KOPT-K1 (cell line): ENCODE data around the gene IGSF8.

Experiments used
- H3K27ac ChIP-seq: fragments of 200-600 bp; sonication (generic); 2 replicates; pipeline ENCODE4 v1.5.1; 2016; ENCODE audit warnings: antibody characterized with exemption, mild to moderate bottlenecking, low read depth, low read length; ENCODE audit not compliant: poor library complexity, severe bottlenecking
- H3K36me3 ChIP-seq: fragments of 200-600 bp; sonication (generic); 2 replicates; pipeline ENCODE4 v1.5.1; 2017; ENCODE audit warnings: antibody characterized with exemption, mild to moderate bottlenecking, low read length, moderate library complexity; ENCODE audit not compliant: insufficient read depth
- H3K9me3 ChIP-seq: fragments of 200-600 bp; sonication (generic); 2 replicates; pipeline ENCODE4 v1.5.1; 2017; ENCODE audit warnings: antibody characterized with exemption, low read length, mild to moderate bottlenecking; ENCODE audit not compliant: insufficient read depth, poor library complexity, severe bottlenecking

The IGSF8 gene

DNA sequence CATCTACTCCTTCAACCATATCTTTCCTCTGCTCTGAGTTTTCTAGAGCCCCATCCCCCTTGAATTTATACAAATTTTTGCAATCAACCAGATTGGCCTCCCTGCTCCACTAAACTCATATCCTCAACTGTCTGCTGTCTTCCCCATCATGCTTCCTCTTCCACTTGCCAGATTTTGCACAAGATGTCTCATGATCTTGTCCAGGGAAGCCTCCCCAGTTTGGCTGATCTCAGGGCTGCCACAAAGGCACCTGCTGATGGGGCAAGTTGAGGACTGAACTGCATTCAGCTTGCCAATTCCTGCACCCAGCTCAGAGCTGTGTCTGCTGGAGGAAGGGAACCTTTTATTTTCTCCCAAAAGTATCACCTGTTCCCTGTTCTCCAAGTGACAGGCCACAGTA lies 20.9 kb downstream of the IGSF8 start:
- Histone ChIP-seq H3K27ac (no peak overlapping the region), H3K36me3 (no peaks in the 10 kb centered on the region), H3K9me3 (no peaks in the 10 kb centered on the region)

DNA sequence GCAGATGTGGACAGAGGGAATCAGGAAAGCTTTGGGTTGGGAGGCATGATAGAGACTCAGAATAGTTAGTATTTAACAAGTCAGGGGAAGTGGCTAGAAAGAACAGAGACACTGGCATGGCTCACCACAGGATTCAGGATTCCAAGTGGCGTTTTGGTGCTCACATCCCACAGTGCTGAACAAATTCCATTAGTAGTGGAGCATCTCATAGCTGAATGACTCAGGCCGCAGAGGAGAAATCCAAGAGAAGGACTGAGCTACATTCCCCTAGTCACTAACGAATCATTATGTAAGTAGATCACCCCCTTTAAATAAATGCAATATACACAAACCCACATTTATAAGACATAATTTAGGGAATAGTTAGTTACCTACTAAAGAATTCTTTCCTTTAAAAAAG lies 22.1 kb downstream of the IGSF8 start:
- Histone ChIP-seq H3K36me3 (no peaks in the 10 kb centered on the region), H3K9me3 (no peaks in the 10 kb centered on the region), H3K27ac (no peak overlapping the region)

DNA sequence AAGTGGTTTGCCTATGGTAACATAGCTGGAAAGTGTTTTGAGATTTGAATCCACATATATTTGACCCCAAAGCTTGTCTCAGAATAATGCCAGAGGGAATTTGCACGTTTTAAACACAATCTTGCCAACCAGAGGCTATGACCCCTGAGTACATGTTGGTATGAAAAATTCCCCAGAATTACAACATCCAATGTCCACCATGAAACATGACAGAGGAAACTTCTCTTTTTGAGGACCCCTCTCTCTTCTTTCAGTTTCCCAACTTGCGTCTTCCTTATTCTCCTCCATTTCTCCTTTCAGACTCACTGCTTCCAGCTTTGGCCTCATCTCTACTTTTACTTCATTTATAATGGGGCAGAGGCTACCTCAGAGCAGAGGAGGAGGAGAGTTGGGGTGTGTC lies 22.6 kb downstream of the IGSF8 start:
- Histone ChIP-seq H3K9me3 (no peaks in the 10 kb centered on the region), H3K36me3 (no peaks in the 10 kb centered on the region), H3K27ac (no peak overlapping the region)

DNA sequence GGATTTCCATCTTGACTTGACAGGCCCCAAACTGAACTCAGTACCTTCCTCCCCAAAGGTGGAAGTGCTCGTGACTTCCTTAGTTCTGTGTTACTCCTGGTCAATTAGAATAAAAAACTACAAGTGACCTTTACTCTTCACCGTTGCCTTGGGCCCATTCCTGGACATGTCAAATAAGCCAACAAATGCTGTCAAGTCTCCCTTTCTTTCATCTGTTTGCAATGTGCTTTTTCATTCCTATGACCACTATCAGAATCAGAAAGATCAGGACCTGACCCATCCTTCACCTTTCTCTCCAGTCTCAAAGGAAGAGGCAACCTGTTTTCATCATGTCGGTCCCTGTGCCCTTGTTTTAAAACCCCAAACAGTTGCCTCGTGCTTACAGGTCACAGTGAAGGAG lies 23.6 kb downstream of the IGSF8 start:
- H3K9me3 ChIP-seq: no peaks in the 10 kb centered on the region
- H3K27ac ChIP-seq: no peak overlapping the region
- H3K36me3 ChIP-seq: no peaks in the 10 kb centered on the region

DNA sequence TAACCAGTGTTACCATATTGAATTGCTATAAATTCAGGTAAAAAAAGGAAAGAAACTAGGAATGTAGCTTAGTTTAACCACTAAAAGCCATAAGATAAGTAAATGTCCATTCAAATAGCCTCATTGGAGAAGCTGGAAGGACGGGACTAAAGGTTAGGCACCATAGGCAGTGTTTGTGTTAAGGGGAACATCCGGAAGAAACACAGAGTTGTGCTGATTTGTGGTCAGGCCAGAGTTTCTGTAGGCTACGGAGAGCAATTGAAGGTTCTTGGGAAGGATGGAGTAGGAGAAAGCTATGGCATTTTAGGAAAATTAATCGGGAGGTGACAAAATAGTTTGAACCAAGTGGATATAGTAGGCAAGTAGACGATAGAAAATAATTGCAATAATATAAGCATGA lies 27.1 kb downstream of the IGSF8 start:
- no peaks in the 10 kb centered on the region for H3K9me3 ChIP-seq
- H3K36me3 ChIP-seq: no peaks in the 10 kb centered on the region
- H3K27ac ChIP-seq: no peak overlapping the region

DNA sequence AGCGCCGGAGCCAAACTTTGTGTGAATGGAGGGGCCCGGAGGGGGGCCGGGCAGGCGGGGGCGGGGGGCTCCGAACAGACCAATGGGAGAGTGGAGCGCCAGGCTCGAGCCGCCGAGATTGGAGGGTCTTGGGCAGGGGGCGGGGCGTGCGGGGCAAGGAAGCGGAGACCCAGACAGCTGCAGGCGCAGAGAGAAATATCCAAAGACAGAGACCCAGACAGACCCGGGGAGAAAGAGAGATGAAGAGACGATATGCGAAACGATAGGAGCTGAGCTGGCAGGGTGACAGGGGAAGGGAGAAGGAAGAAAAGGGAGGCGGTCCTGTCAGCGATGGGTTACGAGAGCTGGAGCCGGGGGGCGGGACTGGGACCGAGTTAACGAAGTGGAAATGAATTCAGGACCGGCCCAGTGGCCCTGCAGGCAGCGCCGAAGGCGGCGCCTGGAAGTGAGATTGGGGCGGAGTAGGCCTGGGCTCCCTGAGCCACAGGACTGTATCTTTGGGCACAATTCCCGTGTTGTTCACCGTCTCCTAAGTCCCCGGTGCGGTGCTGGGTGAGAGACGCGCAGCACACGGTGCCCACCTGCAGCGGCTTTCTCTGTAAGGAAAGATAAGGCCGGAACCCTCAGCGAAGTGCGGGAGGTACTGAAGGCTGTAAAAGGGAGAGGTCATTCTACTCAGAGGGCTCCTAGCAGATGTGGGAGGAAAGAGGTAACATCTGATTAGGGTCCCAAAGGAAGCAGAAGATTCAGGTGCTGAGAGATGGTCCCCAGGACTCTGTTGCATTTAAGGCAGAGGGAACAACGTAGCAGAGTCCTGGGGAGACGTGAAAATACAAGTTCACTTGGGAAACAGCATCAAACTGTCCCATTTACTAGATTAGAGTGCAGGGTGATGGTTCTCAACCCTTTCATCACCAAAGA lies 27.9 kb downstream of the IGSF8 start:
- H3K9me3 ChIP-seq: no peaks in the 10 kb centered on the region
- no peak overlapping the region for H3K27ac ChIP-seq

DNA sequence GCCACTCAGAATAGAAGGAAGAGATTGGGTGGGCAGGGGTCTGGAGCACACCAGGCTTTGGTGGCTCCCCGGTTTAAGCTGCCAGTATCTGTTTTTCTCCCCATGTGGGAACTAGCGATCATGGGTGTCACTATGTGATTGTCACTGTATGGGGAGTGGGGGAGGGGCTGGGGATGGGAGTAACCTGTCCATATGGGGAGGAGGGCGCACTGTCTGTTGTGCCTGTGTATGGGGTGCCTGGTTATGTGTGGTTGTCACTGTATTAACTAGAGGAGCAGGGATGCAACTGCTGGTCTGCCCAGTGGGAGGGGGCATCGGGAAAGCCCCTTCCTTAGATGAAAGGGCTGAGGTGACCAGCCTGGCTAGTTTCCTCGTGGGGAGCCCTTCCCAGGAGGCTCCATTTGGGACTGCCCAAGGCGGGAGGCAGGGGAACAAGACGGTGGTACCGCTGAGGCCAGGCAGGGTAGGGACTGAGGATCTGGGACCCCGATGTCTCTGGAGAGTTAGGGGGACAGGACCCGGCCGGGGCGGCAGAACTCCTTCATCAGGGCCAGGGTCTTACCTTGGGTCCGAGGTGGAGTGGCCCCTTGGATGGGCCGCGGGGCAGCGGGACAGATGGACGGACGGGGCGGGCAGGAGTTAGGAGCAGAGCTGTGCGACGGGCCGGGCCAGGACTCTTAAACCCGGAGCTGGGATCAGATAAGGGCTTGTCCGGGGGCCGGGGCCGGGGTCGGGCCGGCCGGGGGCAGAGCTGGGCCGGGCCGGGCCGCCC lies 28.8 kb downstream of the IGSF8 start, which contains the start of gene KCNJ10:
TSS of gene KCNJ10 (minus strand) at position 701 of the 772 bp plus-strand sequence. CDS start 27,628 bp downstream, outside the sequence.
- H3K27ac ChIP-seq: no peak within 1 kb of the TSS
- H3K36me3 ChIP-seq: no peaks in the 10 kb centered on the region

More for the DNA sequence above, 27.9 kb downstream of the IGSF8 start:
- no peaks in the 10 kb centered on the region for H3K36me3 ChIP-seq

DNA sequence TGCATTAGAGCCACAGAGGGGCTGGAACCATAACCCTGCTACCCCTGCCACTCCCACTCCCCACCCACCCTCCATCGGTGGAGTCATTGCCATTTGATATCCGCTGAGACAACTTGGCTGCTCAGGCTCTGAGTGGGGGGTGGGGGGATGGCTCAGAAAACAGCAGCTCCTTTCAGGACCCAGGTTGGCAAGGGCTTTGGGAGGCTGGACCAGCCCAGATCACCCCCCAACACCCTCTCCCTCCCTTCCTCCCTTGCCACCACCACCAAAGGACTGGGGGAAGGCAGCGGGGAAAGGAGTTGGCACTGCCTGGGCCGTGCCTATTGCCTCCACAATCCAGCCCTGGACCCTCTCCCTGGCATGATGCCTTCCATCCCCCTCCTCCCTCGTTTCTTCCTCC lies 30.2 kb downstream of the IGSF8 start:
- no peaks in the 10 kb centered on the region for H3K36me3 ChIP-seq
- H3K9me3 ChIP-seq: no peaks in the 10 kb centered on the region
- H3K27ac ChIP-seq: no peak overlapping the region

More for the DNA sequence above, 28.8 kb downstream of the IGSF8 start, which contains the start of gene KCNJ10:
- no peaks in the 10 kb centered on the region for H3K9me3 ChIP-seq

DNA sequence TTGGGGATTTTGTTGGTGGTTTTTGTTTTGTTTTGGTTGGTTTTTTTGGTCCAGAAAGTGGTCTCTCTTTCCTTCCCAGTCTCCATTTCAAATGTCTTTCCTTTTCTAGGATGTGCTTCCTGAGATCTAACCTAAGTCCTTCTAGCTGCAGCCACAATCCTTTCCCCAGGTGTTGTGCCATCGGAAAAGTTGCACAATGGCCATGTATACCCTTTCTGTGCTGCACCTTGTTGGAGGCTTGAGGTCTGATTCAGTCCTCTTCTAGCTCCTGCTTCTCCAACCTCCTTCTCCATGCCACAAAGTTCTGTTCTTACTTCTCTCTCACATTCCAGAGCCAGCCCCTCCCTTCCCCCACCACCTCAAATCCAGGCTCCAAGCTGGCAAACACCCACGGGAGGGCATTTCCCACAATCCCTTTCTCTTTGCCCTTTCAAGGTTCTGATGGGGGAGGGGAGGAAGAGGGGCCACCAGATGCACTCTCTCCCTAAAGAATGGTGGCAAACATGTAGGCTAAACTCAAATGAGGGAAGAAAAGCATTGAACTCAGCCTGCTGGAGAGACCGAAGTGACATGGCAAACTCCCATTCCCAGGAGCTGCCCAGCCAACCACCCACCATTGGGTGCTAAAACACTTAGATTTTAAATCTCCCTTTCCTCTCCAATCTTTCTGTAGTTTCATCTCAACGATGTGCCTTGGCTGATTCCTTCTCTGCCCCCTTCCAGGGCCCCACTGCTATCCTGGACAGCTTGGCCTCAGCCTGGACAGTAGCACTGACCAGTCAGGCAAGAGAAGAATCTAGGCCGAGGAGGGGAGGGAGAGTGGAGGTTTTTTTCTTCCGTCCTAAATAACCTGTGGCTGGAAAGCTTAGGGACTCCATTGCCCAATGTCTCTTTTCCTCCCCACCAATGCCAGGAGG lies 31.3 kb downstream of the IGSF8 start:
- H3K36me3 ChIP-seq: no peaks in the 10 kb centered on the region

DNA sequence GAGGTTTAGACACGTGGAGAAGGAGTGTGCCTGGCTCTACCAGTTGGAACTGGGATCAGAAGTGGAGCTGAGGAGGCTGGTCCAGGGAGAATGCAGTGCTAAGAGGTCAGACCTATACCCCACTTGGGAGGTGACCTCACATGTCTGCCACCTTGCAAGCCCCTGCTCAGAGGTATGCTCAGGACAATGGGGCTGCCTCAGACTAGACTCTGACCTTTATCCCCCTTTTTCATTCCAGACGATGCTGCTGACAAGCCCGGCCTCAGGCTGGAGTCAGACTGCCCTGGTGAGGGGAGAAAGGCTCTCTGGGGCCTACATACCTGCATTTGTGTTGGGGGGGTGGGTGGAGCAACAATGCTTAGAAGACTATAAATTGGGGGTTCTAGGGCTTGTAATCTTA lies 33.7 kb downstream of the IGSF8 start:
- no peaks in the 10 kb centered on the region for H3K9me3 ChIP-seq
- no peaks in the 10 kb centered on the region for H3K36me3 ChIP-seq
- no peak overlapping the region for H3K27ac ChIP-seq

More for the DNA sequence above, 31.3 kb downstream of the IGSF8 start:
- Histone ChIP-seq H3K27ac (no peak overlapping the region), H3K9me3 (no peaks in the 10 kb centered on the region)

DNA sequence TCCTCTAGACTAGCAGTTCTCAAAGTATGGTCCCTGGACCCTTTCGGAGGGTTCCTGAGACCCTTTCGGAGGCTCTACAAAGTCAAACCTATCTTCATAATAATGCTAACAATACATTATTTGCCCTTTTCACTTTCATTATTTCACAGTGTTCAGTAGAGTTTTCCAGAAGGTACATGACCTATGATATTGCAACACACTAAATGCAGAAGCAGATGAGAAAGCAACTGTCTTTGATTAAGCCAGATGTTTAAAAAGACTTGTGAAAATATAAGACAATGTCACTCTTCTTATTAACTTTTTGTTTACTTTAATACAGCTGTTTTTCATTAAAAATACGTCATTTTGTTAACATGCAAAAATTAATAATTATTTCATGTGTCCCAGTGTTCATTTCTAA lies 34.3 kb downstream of the IGSF8 start:
- Histone ChIP-seq H3K27ac (no peak overlapping the region), H3K9me3 (no peaks in the 10 kb centered on the region), H3K36me3 (no peaks in the 10 kb centered on the region)

DNA sequence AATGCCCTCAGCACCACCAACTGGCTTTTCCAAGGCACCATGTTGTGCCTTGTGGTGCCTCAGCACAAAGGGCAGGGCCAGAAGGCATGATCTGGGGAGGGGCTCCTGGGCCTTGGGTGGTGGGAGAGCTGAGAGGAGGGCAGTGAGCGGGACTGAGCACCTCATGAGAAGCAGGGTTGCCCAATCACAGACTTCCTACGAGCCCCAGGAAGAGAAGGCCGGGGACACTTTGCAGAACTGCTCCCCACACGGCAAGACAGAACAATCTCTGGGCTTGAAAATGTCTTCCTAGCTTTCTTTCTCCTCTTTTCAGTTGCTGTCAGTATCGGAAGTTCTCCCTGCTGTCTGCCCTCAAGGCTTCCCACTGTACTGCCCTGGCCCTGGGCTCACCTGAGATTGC lies 35.2 kb downstream of the IGSF8 start:
- H3K27ac ChIP-seq: no peak overlapping the region
- H3K36me3 ChIP-seq: no peaks in the 10 kb centered on the region
- no peaks in the 10 kb centered on the region for H3K9me3 ChIP-seq

DNA sequence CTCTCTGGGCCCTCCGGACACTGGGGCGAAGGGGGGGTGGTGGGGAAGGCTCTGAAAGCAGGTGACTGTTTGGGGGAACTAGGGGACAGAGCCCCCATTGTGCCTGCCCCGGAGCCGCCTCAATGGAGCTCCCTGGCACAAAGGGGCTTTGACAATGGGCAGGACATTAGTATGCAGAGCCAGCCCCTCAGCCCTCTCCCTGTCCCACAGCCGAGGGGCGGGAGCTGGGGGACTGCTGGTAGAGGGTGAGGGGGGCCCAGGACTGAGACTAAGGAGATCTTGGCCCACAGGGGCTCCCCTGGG lies 36.2 kb downstream of the IGSF8 start:
- no peaks in the 10 kb centered on the region for H3K9me3 ChIP-seq
- no peak overlapping the region for H3K27ac ChIP-seq
- H3K36me3 ChIP-seq: no peaks in the 10 kb centered on the region

DNA sequence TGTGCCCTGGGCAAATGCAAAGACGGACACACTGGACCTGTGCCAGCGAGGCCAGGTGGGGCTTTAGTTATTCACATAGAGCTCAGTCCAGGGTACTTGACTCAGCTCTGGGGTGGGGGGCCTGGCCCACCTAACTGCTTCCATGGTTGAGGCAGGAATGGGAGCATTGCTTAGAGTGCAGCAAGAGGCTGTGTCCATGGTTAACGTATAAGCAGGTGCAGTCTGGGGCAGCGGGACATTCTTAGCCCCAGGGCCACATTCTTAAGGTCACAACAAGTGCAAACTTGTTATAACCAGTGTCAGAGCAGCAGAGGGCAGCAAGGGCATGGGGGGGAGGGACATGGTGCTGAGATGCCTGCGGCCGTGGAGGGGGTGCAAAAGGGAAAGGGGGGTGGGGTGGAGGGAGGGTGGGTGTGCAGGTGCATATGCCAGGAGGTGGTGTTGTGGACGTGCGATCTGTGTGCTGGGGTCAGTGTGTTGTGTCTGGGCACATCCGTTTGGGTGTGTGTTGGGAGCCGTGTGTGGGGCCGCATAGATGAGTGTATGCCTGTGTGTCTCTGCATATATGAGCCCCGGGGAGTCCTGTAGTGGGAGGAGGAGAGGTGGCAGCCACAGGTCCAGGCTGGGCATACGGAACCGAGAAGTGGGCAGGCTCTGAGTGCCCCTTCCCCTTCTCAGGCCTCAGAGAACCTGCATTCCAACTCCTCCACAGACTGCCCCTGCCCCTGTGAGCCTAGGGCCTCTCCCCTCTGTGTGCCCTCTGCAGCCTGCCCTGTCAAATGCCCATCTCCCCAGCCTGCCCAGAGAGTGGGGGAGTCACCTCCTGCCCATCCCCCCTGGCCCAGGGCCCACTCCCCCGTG lies 36.8 kb downstream of the IGSF8 start:
- Histone ChIP-seq H3K9me3 (no peaks in the 10 kb centered on the region), H3K27ac (no peak overlapping the region), H3K36me3 (no peaks in the 10 kb centered on the region)
